ENCODE results near the gene DNAH2.

The DNAH2 gene

GRCh38 chr17:7727886-7728285 lies 10.3 kb downstream of the DNAH2 start:
- no peak for DNase-seq
- no peak overlapping the region for H3K27ac ChIP-seq (ENCODE audit: insufficient read depth, low read length, poor library complexity, severe bottlenecking)
- H3K27me3 ChIP-seq (replicated peaks; ENCODE audit: control insufficient read depth, insufficient read depth, low read length, poor library complexity, severe bottlenecking), result no peaks in the 10 kb centered on the region
- no peaks in the 10 kb centered on the region for H3K4me1 ChIP-seq (ENCODE audit: control insufficient read depth, insufficient read depth, low read length, poor library complexity, severe bottlenecking)
- no peaks in the 10 kb centered on the region for H3K9me3 ChIP-seq (ENCODE audit: control insufficient read depth, low read length)
- no peak overlapping the region for H3K4me3 ChIP-seq (ENCODE audit: insufficient read depth, low read depth, low read length, poor library complexity, severe bottlenecking)
- H3K36me3 ChIP-seq (ENCODE audit: control insufficient read depth, insufficient read depth, low read length), result no peaks in the 10 kb centered on the region

GRCh38 chr17:7729816-7730215 lies 12.3 kb downstream of the DNAH2 start:
- no peaks in the 10 kb centered on the region for H3K27me3 ChIP-seq (replicated peaks; ENCODE audit: control insufficient read depth, insufficient read depth, low read length, poor library complexity, severe bottlenecking)
- H3K27ac ChIP-seq (ENCODE audit: insufficient read depth, low read length, poor library complexity, severe bottlenecking), result no peak overlapping the region
- no peak for DNase-seq
- H3K4me3 ChIP-seq (ENCODE audit: insufficient read depth, low read depth, low read length, poor library complexity, severe bottlenecking), result no peak overlapping the region
- no peaks in the 10 kb centered on the region for H3K4me1 ChIP-seq (ENCODE audit: control insufficient read depth, insufficient read depth, low read length, poor library complexity, severe bottlenecking)
- H3K36me3 ChIP-seq (ENCODE audit: control insufficient read depth, insufficient read depth, low read length), result no peaks in the 10 kb centered on the region
- H3K9me3 ChIP-seq (ENCODE audit: control insufficient read depth, low read length), result no peaks in the 10 kb centered on the region

GRCh38 chr17:7732981-7733539 lies 15.5 kb downstream of the DNAH2 start:
- DNase-seq, result no peak
- H3K27me3 ChIP-seq (replicated peaks; ENCODE audit: control insufficient read depth, insufficient read depth, low read length, poor library complexity, severe bottlenecking), result no peaks in the 10 kb centered on the region
- no peaks in the 10 kb centered on the region for H3K4me1 ChIP-seq (ENCODE audit: control insufficient read depth, insufficient read depth, low read length, poor library complexity, severe bottlenecking)
- H3K9me3 ChIP-seq (ENCODE audit: control insufficient read depth, low read length), result no peaks in the 10 kb centered on the region
- no peaks in the 10 kb centered on the region for H3K36me3 ChIP-seq (ENCODE audit: control insufficient read depth, insufficient read depth, low read length)
- no peak overlapping the region for H3K4me3 ChIP-seq (ENCODE audit: insufficient read depth, low read depth, low read length, poor library complexity, severe bottlenecking)
- no peak overlapping the region for H3K27ac ChIP-seq (ENCODE audit: insufficient read depth, low read length, poor library complexity, severe bottlenecking)

- no peaks in the 10 kb centered on the region for H3K4me1 ChIP-seq (ENCODE audit: control insufficient read depth, insufficient read depth, low read length, poor library complexity, severe bottlenecking)
- DNase-seq, result no peak
- no peak overlapping the region for H3K27ac ChIP-seq (ENCODE audit: insufficient read depth, low read length, poor library complexity, severe bottlenecking)
- no peak overlapping the region for H3K4me3 ChIP-seq (ENCODE audit: insufficient read depth, low read depth, low read length, poor library complexity, severe bottlenecking)
- H3K27me3 ChIP-seq (replicated peaks; ENCODE audit: control insufficient read depth, insufficient read depth, low read length, poor library complexity, severe bottlenecking), result no peaks in the 10 kb centered on the region
- no peaks in the 10 kb centered on the region for H3K9me3 ChIP-seq (ENCODE audit: control insufficient read depth, low read length)
- H3K36me3 ChIP-seq (ENCODE audit: control insufficient read depth, insufficient read depth, low read length), result no peaks in the 10 kb centered on the region
Measured at GRCh38 chr17:7737601-7738000, 20.1 kb downstream of the DNAH2 start.

- Histone ChIP-seq H3K4me3 (ENCODE audit: insufficient read depth, low read depth, low read length, poor library complexity, severe bottlenecking) (no peak overlapping the region), H3K27me3 (replicated peaks; ENCODE audit: control insufficient read depth, insufficient read depth, low read length, poor library complexity, severe bottlenecking) (no peaks in the 10 kb centered on the region), H3K27ac (ENCODE audit: insufficient read depth, low read length, poor library complexity, severe bottlenecking) (no peak overlapping the region), H3K4me1 (ENCODE audit: control insufficient read depth, insufficient read depth, low read length, poor library complexity, severe bottlenecking) (no peaks in the 10 kb centered on the region), H3K9me3 (ENCODE audit: control insufficient read depth, low read length) (no peaks in the 10 kb centered on the region), H3K36me3 (ENCODE audit: control insufficient read depth, insufficient read depth, low read length) (no peaks in the 10 kb centered on the region)
- DNase-seq, result no peak
Measured at GRCh38 chr17:7739746-7740145, 22.2 kb downstream of the DNAH2 start.

- no peaks in the 10 kb centered on the region for H3K9me3 ChIP-seq (ENCODE audit: control insufficient read depth, low read length)
- H3K27me3 ChIP-seq (replicated peaks; ENCODE audit: control insufficient read depth, insufficient read depth, low read length, poor library complexity, severe bottlenecking), result no peaks in the 10 kb centered on the region
- no peak overlapping the region for H3K4me3 ChIP-seq (ENCODE audit: insufficient read depth, low read depth, low read length, poor library complexity, severe bottlenecking)
- H3K36me3 ChIP-seq (ENCODE audit: control insufficient read depth, insufficient read depth, low read length), result no peaks in the 10 kb centered on the region
- no peaks in the 10 kb centered on the region for H3K4me1 ChIP-seq (ENCODE audit: control insufficient read depth, insufficient read depth, low read length, poor library complexity, severe bottlenecking)
- no peak for DNase-seq
- no peak overlapping the region for H3K27ac ChIP-seq (ENCODE audit: insufficient read depth, low read length, poor library complexity, severe bottlenecking)
Measured at GRCh38 chr17:7740481-7741001, 23.0 kb downstream of the DNAH2 start.

GRCh38 chr17:7742729-7743128 lies 25.2 kb downstream of the DNAH2 start:
- H3K4me3 ChIP-seq (ENCODE audit: insufficient read depth, low read depth, low read length, poor library complexity, severe bottlenecking), result no peak overlapping the region
- H3K9me3 ChIP-seq (ENCODE audit: control insufficient read depth, low read length), result no peaks in the 10 kb centered on the region
- H3K4me1 ChIP-seq (ENCODE audit: control insufficient read depth, insufficient read depth, low read length, poor library complexity, severe bottlenecking), result no peaks in the 10 kb centered on the region
- no peaks in the 10 kb centered on the region for H3K27me3 ChIP-seq (replicated peaks; ENCODE audit: control insufficient read depth, insufficient read depth, low read length, poor library complexity, severe bottlenecking)
- no peak overlapping the region for H3K27ac ChIP-seq (ENCODE audit: insufficient read depth, low read length, poor library complexity, severe bottlenecking)
- H3K36me3 ChIP-seq (ENCODE audit: control insufficient read depth, insufficient read depth, low read length), result no peaks in the 10 kb centered on the region
- DNase-seq, result no peak

- no peaks in the 10 kb centered on the region for H3K27me3 ChIP-seq (replicated peaks; ENCODE audit: control insufficient read depth, insufficient read depth, low read length, poor library complexity, severe bottlenecking)
- no peak for DNase-seq
- no peak overlapping the region for H3K4me3 ChIP-seq (ENCODE audit: insufficient read depth, low read depth, low read length, poor library complexity, severe bottlenecking)
- H3K9me3 ChIP-seq (ENCODE audit: control insufficient read depth, low read length), result no peaks in the 10 kb centered on the region
- no peak overlapping the region for H3K27ac ChIP-seq (ENCODE audit: insufficient read depth, low read length, poor library complexity, severe bottlenecking)
- no peaks in the 10 kb centered on the region for H3K36me3 ChIP-seq (ENCODE audit: control insufficient read depth, insufficient read depth, low read length)
- H3K4me1 ChIP-seq (ENCODE audit: control insufficient read depth, insufficient read depth, low read length, poor library complexity, severe bottlenecking), result no peaks in the 10 kb centered on the region
Measured at GRCh38 chr17:7744416-7744815, 26.9 kb downstream of the DNAH2 start.

- Histone ChIP-seq H3K36me3 (ENCODE audit: control insufficient read depth, insufficient read depth, low read length) (no peaks in the 10 kb centered on the region), H3K27ac (ENCODE audit: insufficient read depth, low read length, poor library complexity, severe bottlenecking) (no peak overlapping the region), H3K4me3 (ENCODE audit: insufficient read depth, low read depth, low read length, poor library complexity, severe bottlenecking) (no peak overlapping the region), H3K4me1 (ENCODE audit: control insufficient read depth, insufficient read depth, low read length, poor library complexity, severe bottlenecking) (no peaks in the 10 kb centered on the region), H3K9me3 (ENCODE audit: control insufficient read depth, low read length) (no peaks in the 10 kb centered on the region), H3K27me3 (replicated peaks; ENCODE audit: control insufficient read depth, insufficient read depth, low read length, poor library complexity, severe bottlenecking) (no peaks in the 10 kb centered on the region)
- DNase-seq, result no peak
Measured at GRCh38 chr17:7745748-7746470, 28.4 kb downstream of the DNAH2 start.

- H3K4me1 ChIP-seq (ENCODE audit: control insufficient read depth, insufficient read depth, low read length, poor library complexity, severe bottlenecking), result no peaks in the 10 kb centered on the region
- no peak for DNase-seq
- H3K36me3 ChIP-seq (ENCODE audit: control insufficient read depth, insufficient read depth, low read length), result no peaks in the 10 kb centered on the region
- H3K9me3 ChIP-seq (ENCODE audit: control insufficient read depth, low read length), result no peaks in the 10 kb centered on the region
- H3K27me3 ChIP-seq (replicated peaks; ENCODE audit: control insufficient read depth, insufficient read depth, low read length, poor library complexity, severe bottlenecking), result no peaks in the 10 kb centered on the region
- no peak overlapping the region for H3K4me3 ChIP-seq (ENCODE audit: insufficient read depth, low read depth, low read length, poor library complexity, severe bottlenecking)
- H3K27ac ChIP-seq (ENCODE audit: insufficient read depth, low read length, poor library complexity, severe bottlenecking), result no peak overlapping the region
Measured at GRCh38 chr17:7747635-7748071, 30.1 kb downstream of the DNAH2 start.

All from effector memory CD4-positive, alpha-beta T cell (primary cell).